Mononuclear cell (primary cell): ENCODE measurements around the gene NT5C1B. TPM values are rescaled to one million over a fixed set of nuclear protein-coding genes. Genes with fewer than 3 reads are reported as not detected.

ENCODE experiments used
- H3K27me3 ChIP-seq: 2 replicates; pipeline ENCODE4 v1.6.0; 2011; ENCODE audit warnings: low read length, control low read depth; ENCODE audit not compliant: insufficient read depth
- H3K4me1 ChIP-seq: 2 replicates; pipeline ENCODE4 v1.5.1; 2011; ENCODE audit warnings: mild to moderate bottlenecking, low read length, control low read depth; ENCODE audit not compliant: insufficient read depth
- H3K4me3 ChIP-seq: 2 replicates; pipeline ENCODE4 v1.5.1; 2011; ENCODE audit warnings: mild to moderate bottlenecking, low read length, moderate library complexity
- H3K9me3 ChIP-seq: 2 replicates; pipeline ENCODE4 v1.5.1; 2011; ENCODE audit warnings: low read depth, mild to moderate bottlenecking, control low read depth, low read length
- total RNA-seq: library from RNA; depleted of rRNA; stranded (reverse); fragments of >200 nt; gene quantifications from one replicate; pipeline ENCODE4 v1.2.3, GENCODE V29; 2012

The NT5C1B gene
- total RNA-seq, 1 donor: not detected

GRCh38 chr2:18519914-18520450, 69.4 kb downstream of the NT5C1B start:
- Histone ChIP-seq H3K9me3 (no peaks in the 10 kb centered on the region), H3K4me3 (no peak overlapping the region), H3K27me3 (peaks cover 6% of the 10 kb centered on the region), H3K4me1 (no peaks in the 10 kb centered on the region)

- H3K27me3 ChIP-seq: peaks cover 6% of the 10 kb centered on the region
- no peak overlapping the region for H3K4me3 ChIP-seq
- H3K4me1 ChIP-seq: no peaks in the 10 kb centered on the region
Measured at GRCh38 chr2:18518116-18519111, 71.0 kb downstream of the NT5C1B start.

GRCh38 chr2:18517386-18517785, 72.0 kb downstream of the NT5C1B start:
- no peaks in the 10 kb centered on the region for H3K4me1 ChIP-seq
- no peak overlapping the region for H3K4me3 ChIP-seq
- peaks cover 6% of the 10 kb centered on the region for H3K27me3 ChIP-seq
- H3K9me3 ChIP-seq: no peaks in the 10 kb centered on the region

More at GRCh38 chr2:18518116-18519111, 71.0 kb downstream of the NT5C1B start:
- no peaks in the 10 kb centered on the region for H3K9me3 ChIP-seq

- no peaks in the 10 kb centered on the region for H3K4me1 ChIP-seq
- H3K27me3 ChIP-seq: peaks cover 9% of the 10 kb centered on the region
- H3K4me3 ChIP-seq: no peak overlapping the region
- no peaks in the 10 kb centered on the region for H3K9me3 ChIP-seq
Measured at GRCh38 chr2:18516112-18516511, 73.3 kb downstream of the NT5C1B start.

- Histone ChIP-seq H3K9me3 (no peaks in the 10 kb centered on the region), H3K4me3 (no peak overlapping the region), H3K27me3 (peaks cover 12% of the 10 kb centered on the region), H3K4me1 (no peaks in the 10 kb centered on the region)
Measured at GRCh38 chr2:18514526-18515461, 74.6 kb downstream of the NT5C1B start.

Other genes starting within 250 kb of the NT5C1B start
- gene RDH14, start 28.9 kb downstream of the NT5C1B start, total RNA-seq: 21.7 TPM